Sigmoid colon (tissue), 7 donors: Measurements from ENCODE around the gene WFS1. TPM values are rescaled to one million over a fixed set of nuclear protein-coding genes. Genes with fewer than 3 reads are reported as not detected.

Source experiments
- DNase-seq: peaks from one replicate; pipeline ENCODE4 v3.0.0-alpha.2; 2019
- H3K27ac ChIP-seq, 4 donors: fragments of 200-600 bp; sonication (generic); one replicate each; pipeline ENCODE4 v1.5.1; 2016 to 2019; ENCODE audit warnings: mild to moderate bottlenecking in 1 of 4
- H3K27me3 ChIP-seq, 3 donors: fragments of 200-600 bp; sonication (generic); one replicate each; pipeline ENCODE4 v1.5.1; 2019; ENCODE audit warnings: mild to moderate bottlenecking in 1 of 3
- H3K36me3 ChIP-seq, 4 donors: fragments of 200-600 bp; sonication (generic); one replicate each; pipeline ENCODE4 v1.5.1; 2016 to 2019
- H3K4me1 ChIP-seq, 4 donors: fragments of 200-600 bp; sonication (generic); one replicate each; pipeline ENCODE4 v1.5.1; 2017 to 2019
- H3K4me3 ChIP-seq, 4 donors: fragments of 200-600 bp; sonication (generic); one replicate each; pipeline ENCODE4 v1.5.1; 2017 to 2019; ENCODE audit warnings: mild to moderate bottlenecking in 2 of 4, moderate library complexity in 1 of 4
- H3K9me3 ChIP-seq, 4 donors: fragments of 200-600 bp in 3 of 4; sonication (generic) in 3 of 4; one replicate each; pipeline versions ENCODE4 v1.5.1 to v1.6.1; 2013 to 2019
- CTCF ChIP-seq, 4 experiments: fragments of 450-650 bp in 3 of 4; fragments of 200-600 bp in 1 of 4; IDR thresholded peaks; one replicate each; pipeline ENCODE4 v1.5.1; 2016 to 2019; ENCODE audit warnings: antibody characterized with exemption in 4 of 4, mild to moderate bottlenecking in 3 of 4, moderate library complexity in 2 of 4
- EP300 ChIP-seq, 4 donors: sonication (generic); formaldehyde crosslinking; IDR thresholded peaks; one replicate each; pipeline ENCODE4 v1.6.1; 2017; ENCODE audit warnings: antibody characterized with exemption in 4 of 4
- POLR2A ChIP-seq, 2 donors: fragments of 450-650 bp; IDR thresholded peaks; one replicate each; pipeline ENCODE4 v1.6.1; 2016; ENCODE audit warnings: antibody characterized with exemption in 2 of 2, mild to moderate bottlenecking in 2 of 2, moderate library complexity in 2 of 2
- POLR2AphosphoS5 ChIP-seq, 4 donors: sonication (generic); formaldehyde crosslinking; IDR thresholded peaks; one replicate each; pipeline ENCODE4 v1.6.1; 2017; ENCODE audit warnings: antibody characterized with exemption in 4 of 4
- WGBS, 2 donors: extraction: QIAGEN DNeasy Blood & Tissue Kit; methylation state at CpG; one replicate each; pipeline ENCODE4 v1.1.7; 2013; 5-methylcytosine and 5-hydroxymethylcytosine counted together
- intact Hi-C: fragments of 100-400 bp; cut with DNase I; formaldehyde crosslinking; loops from one replicate; pipeline ENCODE4 v1.15.1; 2023
- polyA plus RNA-seq, 3 donors: library from polyadenylated mRNA; stranded (reverse); fragments of 200-250 nt; gene quantifications; one replicate each; pipeline ENCODE4 v1.2.3, GENCODE V29; 2013
- total RNA-seq, 4 donors: library from RNA; depleted of rRNA; stranded (reverse); fragments of >200 nt; gene quantifications; one replicate each; pipeline ENCODE4 v1.1.0, GENCODE V29; 2016
- donor health status: healthy with polysubstance abuse.
- donor health status: Bipolar disorder and iron deficiency.
- donor health status: healthy.

The WFS1 gene
- total and polyA plus RNA-seq, 7 donors, result 1.4 to 69.0 (median 34.6) TPM

GRCh38 chr4:6268650-6269615 lies 717 bp upstream of the WFS1 start:
- Histone ChIP-seq H3K27ac (peak overlapping the region; percentile 67 to 96 (median 79)), H3K4me1 (peaks cover 0 to 45% (median 43%) of the 10 kb centered on the region in 4 donors), H3K4me3 (peak overlapping the region in 3 of 4 donors; percentile 83 to 86 (median 85)), H3K36me3 (no peaks in the 10 kb centered on the region), H3K9me3 (no peaks in the 10 kb centered on the region), H3K27me3 (no peaks in the 10 kb centered on the region)
- DNase-seq, result no peak
- TF ChIP-seq POLR2AphosphoS5 (IDR thresholded peaks at IDR 0.05) (no peak), EP300 (IDR thresholded peaks at IDR 0.05) (no peak), CTCF (IDR thresholded peaks at IDR 0.05) (no peak), POLR2A (IDR thresholded peaks at IDR 0.05) (no peak)
- 24 to 26% methylated on average over 32 of the region's 32 CpGs for WGBS, 2 donors
- intact Hi-C loops, result loop anchor here (5.0 kb wide), 2 partner anchors 38 to 58 kb away; no protein-coding TSS in a partner anchor

GRCh38 chr4:6270636-6271121 lies 1.0 kb downstream of the WFS1 start:
- intact Hi-C loops, result loop anchor here (5.0 to 10.0 kb wide), 3 partner anchors 304 to 514 kb away; partner anchors contain the start of genes KIAA0232, MAN2B2 and MRFAP1
- peaks cover 0 to 62% (median 57%) of the 10 kb centered on the region in 4 donors for H3K4me1 ChIP-seq
- 15 to 43% methylated on average over 8 of the region's 8 CpGs for WGBS, 2 donors

GRCh38 chr4:6271206-6271605 lies 1.6 kb downstream of the WFS1 start:
- DNase-seq, result no peak
- TF ChIP-seq CTCF (IDR thresholded peaks at IDR 0.05) (no peak), POLR2AphosphoS5 (IDR thresholded peaks at IDR 0.05) (no peak), POLR2A (IDR thresholded peaks at IDR 0.05) (no peak), EP300 (IDR thresholded peaks at IDR 0.05) (no peak)
- intact Hi-C loops, result loop anchor here (5.0 to 10.0 kb wide), 3 partner anchors 304 to 514 kb away; partner anchors contain the start of genes KIAA0232, MAN2B2 and MRFAP1
- H3K27ac ChIP-seq, result peak overlapping the region; percentile 87 to 96 (median 91)
- no peaks in the 10 kb centered on the region for H3K9me3 ChIP-seq
- no peaks in the 10 kb centered on the region for H3K36me3 ChIP-seq
- peaks cover 0 to 67% (median 62%) of the 10 kb centered on the region in 4 donors for H3K4me1 ChIP-seq
- H3K27me3 ChIP-seq, result no peaks in the 10 kb centered on the region
- H3K4me3 ChIP-seq, result peak overlapping the region; percentile 64 to 86 (median 84)
- 68 to 85% methylated on average over 9 of the region's 9 CpGs for WGBS, 2 donors

More at GRCh38 chr4:6270636-6271121, 1.0 kb downstream of the WFS1 start:
- Histone ChIP-seq H3K27ac (peak overlapping the region; percentile 87 to 96 (median 91)), H3K9me3 (no peaks in the 10 kb centered on the region), H3K4me3 (peak overlapping the region; percentile 64 to 86 (median 84)), H3K27me3 (no peaks in the 10 kb centered on the region), H3K36me3 (no peaks in the 10 kb centered on the region)
- no peak for DNase-seq
- TF ChIP-seq POLR2AphosphoS5 (IDR thresholded peaks at IDR 0.05), result peak in 1 of 4 donors; percentile 14
- TF ChIP-seq EP300 (IDR thresholded peaks at IDR 0.05), result no peak

- intact Hi-C loops, result loop anchor here (5.0 to 10.0 kb wide), 3 partner anchors 303 to 513 kb away; partner anchors contain the start of genes KIAA0232, MAN2B2 and MRFAP1
- H3K27me3 ChIP-seq, result no peaks in the 10 kb centered on the region
- TF ChIP-seq POLR2A (IDR thresholded peaks at IDR 0.05) (no peak), CTCF (IDR thresholded peaks at IDR 0.05) (no peak), POLR2AphosphoS5 (IDR thresholded peaks at IDR 0.05) (no peak), EP300 (IDR thresholded peaks at IDR 0.05) (no peak)
- DNase-seq, result peak; percentile 76
- H3K9me3 ChIP-seq, result no peaks in the 10 kb centered on the region
- peaks cover 0 to 74% (median 69%) of the 10 kb centered on the region in 4 donors for H3K4me1 ChIP-seq
- peak overlapping the region; percentile 87 to 96 (median 91) for H3K27ac ChIP-seq
- H3K36me3 ChIP-seq, result no peaks in the 10 kb centered on the region
- WGBS, 2 donors, result 37 to 65% methylated on average over 15 of the region's 15 CpGs
- peak overlapping the region in 3 of 4 donors; percentile 64 to 85 (median 83) for H3K4me3 ChIP-seq
Measured at GRCh38 chr4:6271701-6272465, 2.2 kb downstream of the WFS1 start.
